GM21717 (cell line): Measurements from ENCODE around the gene TTC4.
A peak's percentile ranks its signal among the peaks of the same experiment; 100 is the strongest.

ENCODE experiments used
- ATAC-seq: cut with Tn5 transposase; IDR thresholded peaks from one replicate; pipeline ENCODE4 v1.9.1; 2021; ENCODE audit warnings: mild to moderate bottlenecking, moderate library complexity; ENCODE audit not compliant: unreplicated experiment

Gene TTC4

GRCh38 chr1:54715493-54716298, at the start of gene TTC4:
Gene TTC4 (plus strand): TSS chr1:54715861. CDS start chr1:54715909, 48 bp downstream.
- peak; percentile 91 for ATAC-seq

GRCh38 chr1:54666333-54666732, 49.3 kb upstream of the TTC4 start:
- ATAC-seq: no peak

- ATAC-seq: no peak
Measured at GRCh38 chr1:54667797-54668196, 47.9 kb upstream of the TTC4 start.

GRCh38 chr1:54668567-54668966, 47.1 kb upstream of the TTC4 start:
- no peak for ATAC-seq

- ATAC-seq: no peak
Measured at GRCh38 chr1:54671985-54672608, 43.6 kb upstream of the TTC4 start.

- no peak for ATAC-seq
Measured at GRCh38 chr1:54678776-54679643, 36.7 kb upstream of the TTC4 start.

GRCh38 chr1:54679706-54680105, 36.0 kb upstream of the TTC4 start:
- ATAC-seq: no peak

- ATAC-seq: no peak
Measured at GRCh38 chr1:54680387-54680786, 35.3 kb upstream of the TTC4 start.

- no peak for ATAC-seq
Measured at GRCh38 chr1:54681358-54681757, 34.3 kb upstream of the TTC4 start.

- ATAC-seq: no peak
Measured at GRCh38 chr1:54683453-54683852, 32.2 kb upstream of the TTC4 start.

- no peak for ATAC-seq
Measured at GRCh38 chr1:54685335-54685905, 30.2 kb upstream of the TTC4 start.

GRCh38 chr1:54686155-54686554, 29.5 kb upstream of the TTC4 start:
- no peak for ATAC-seq

- no peak for ATAC-seq
Measured at GRCh38 chr1:54694771-54695170, 20.9 kb upstream of the TTC4 start.

GRCh38 chr1:54695221-54695620, 20.4 kb upstream of the TTC4 start:
- ATAC-seq: no peak

- ATAC-seq: no peak
Measured at GRCh38 chr1:54695764-54696163, 19.9 kb upstream of the TTC4 start.

- ATAC-seq: no peak
Measured at GRCh38 chr1:54696262-54696661, 19.4 kb upstream of the TTC4 start.

GRCh38 chr1:54697896-54698295, 17.8 kb upstream of the TTC4 start:
- no peak for ATAC-seq

GRCh38 chr1:54698346-54698745, 17.3 kb upstream of the TTC4 start:
- ATAC-seq: no peak

GRCh38 chr1:54699936-54700525, 15.6 kb upstream of the TTC4 start:
- no peak for ATAC-seq

GRCh38 chr1:54701066-54701465, 14.6 kb upstream of the TTC4 start:
- no peak for ATAC-seq

GRCh38 chr1:54701996-54702395, 13.7 kb upstream of the TTC4 start:
- ATAC-seq: no peak
